T-helper 2 cell treated with Interferon-gamma antibody and Interleukin-4, amounts not matched to agents 100 ng/mL and 5 ng/mL, for 36 hours (primary cell): ENCODE data around the gene GRHL1. TPM values are rescaled to one million over a fixed set of nuclear protein-coding genes. Genes with fewer than 3 reads are reported as not detected.
"Not testable (repeated sequence)": the region's sequence is repeated elsewhere in the genome, so short reads cannot be mapped to it uniquely, and the experiment has no call there.

ENCODE experiments used
- intact Hi-C: fragments of 100-400 bp; cut with micrococcal nuclease; formaldehyde crosslinking; loops from one replicate; pipeline ENCODE4 v1.15.1; 2023
- total RNA-seq: library from RNA; stranded (reverse); gene quantifications from 2 replicates; pipeline ENCODE4 v1.2.3, GENCODE V29; 2022

The GRHL1 gene
- total RNA-seq = 0.75 and 1.0 TPM in 2 replicates

GRCh38 chr2:9951522-9952285, at the start of gene GRHL1:
Gene GRHL1, plus strand, starts transcription at chr2:9951693. Its CDS starts 141 bp downstream, at chr2:9951834.
- intact Hi-C loops = loop anchor here (1.0 to 10.0 kb wide), 7 partner anchors 13 to 529 kb away; partner anchors contain the start of genes CPSF3, ITGB1BP1, KLF11 and ODC1

- intact Hi-C loops = no loop called here
Observed at GRCh38 chr2:9905413-9905812, 46.1 kb upstream of the GRHL1 start.

GRCh38 chr2:9907402-9907801, 44.1 kb upstream of the GRHL1 start:
- intact Hi-C loops = no loop called here

GRCh38 chr2:9908639-9909038, 42.9 kb upstream of the GRHL1 start:
- intact Hi-C loops = no loop called here

- intact Hi-C loops = no loop called here
Observed at GRCh38 chr2:9909106-9909505, 42.4 kb upstream of the GRHL1 start.

- intact Hi-C loops = loop anchor here (10.0 kb wide), 1 partner anchor 96 kb away; no protein-coding TSS in a partner anchor
Observed at GRCh38 chr2:9910699-9911098, 40.8 kb upstream of the GRHL1 start.

GRCh38 chr2:9912468-9912867, 39.0 kb upstream of the GRHL1 start:
- intact Hi-C loops = loop anchor here (10.0 kb wide), 1 partner anchor 98 kb away; no protein-coding TSS in a partner anchor

- intact Hi-C loops = loop anchor here (10.0 kb wide), 1 partner anchor 100 kb away; no protein-coding TSS in a partner anchor
Observed at GRCh38 chr2:9914384-9915065, 37.0 kb upstream of the GRHL1 start.

GRCh38 chr2:9918275-9918674, 33.2 kb upstream of the GRHL1 start:
- intact Hi-C loops = loop anchor here (10.0 kb wide), 1 partner anchor 103 kb away; no protein-coding TSS in a partner anchor

- intact Hi-C loops = loop anchor here (10.0 kb wide), 1 partner anchor 105 kb away; no protein-coding TSS in a partner anchor
Observed at GRCh38 chr2:9919512-9919911, 32.0 kb upstream of the GRHL1 start.

- intact Hi-C loops = not testable (repeated sequence)
Observed at GRCh38 chr2:9927020-9927419, 24.5 kb upstream of the GRHL1 start.

GRCh38 chr2:9937258-9937657, 14.2 kb upstream of the GRHL1 start:
- intact Hi-C loops = no loop called here

- intact Hi-C loops = no loop called here
Observed at GRCh38 chr2:9937968-9938367, 13.5 kb upstream of the GRHL1 start.

- intact Hi-C loops = no loop called here
Observed at GRCh38 chr2:9939587-9940485, 11.7 kb upstream of the GRHL1 start.

- intact Hi-C loops = no loop called here
Observed at GRCh38 chr2:9941196-9941995, 10.1 kb upstream of the GRHL1 start.

- intact Hi-C loops = no loop called here
Observed at GRCh38 chr2:9941996-9942390, 9.5 kb upstream of the GRHL1 start.

GRCh38 chr2:9944330-9944758, 7.1 kb upstream of the GRHL1 start:
- intact Hi-C loops = no loop called here

GRCh38 chr2:9945596-9945995, 5.9 kb upstream of the GRHL1 start:
- intact Hi-C loops = no loop called here

- intact Hi-C loops = no loop called here
Observed at GRCh38 chr2:9946076-9946475, 5.4 kb upstream of the GRHL1 start.

GRCh38 chr2:9946818-9947217, 4.7 kb upstream of the GRHL1 start:
- intact Hi-C loops = no loop called here
